Esophagus squamous epithelium (tissue), 4 donors: ENCODE data around the gene IL22RA2.

Experiments
- POLR2A ChIP-seq, 4 donors: fragments of 450-650 bp; IDR thresholded peaks; one replicate each; pipeline ENCODE4 v1.6.1; 2017; ENCODE audit warnings: antibody characterized with exemption in 4 of 4, mild to moderate bottlenecking in 4 of 4, moderate library complexity in 3 of 4
- TF ChIP-seq, protein P1 (sequence below), 6 experiments: fragments of 450-650 bp in 4 of 6; fragments of 200-600 bp in 2 of 6; sonication (generic) in 2 of 6; IDR thresholded peaks; one replicate each; pipeline ENCODE4 v1.5.1; 2016 to 2019; ENCODE audit warnings: antibody characterized with exemption in 6 of 6, mild to moderate bottlenecking in 4 of 6, moderate library complexity in 4 of 6

DNA sequence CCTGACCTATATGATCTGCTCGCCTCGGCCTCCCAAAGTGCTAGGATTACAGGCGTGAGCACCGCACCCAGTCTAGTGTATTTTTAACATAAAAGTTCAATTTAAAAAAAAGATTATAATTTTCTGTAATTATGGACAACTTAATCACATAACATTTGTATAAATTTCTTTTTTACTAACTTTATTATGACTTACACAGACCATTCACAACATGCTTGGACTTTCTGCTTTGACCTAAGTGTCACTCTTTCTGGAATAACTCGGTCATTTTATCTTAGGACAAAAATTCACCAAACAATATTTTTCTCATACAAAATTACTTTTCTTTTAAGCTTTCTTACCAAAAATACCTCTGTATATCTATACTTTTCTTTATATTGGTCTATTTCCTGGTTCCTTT lies 15.4 kb upstream of the IL22RA2 start:
- TF ChIP-seq, protein P1, sequence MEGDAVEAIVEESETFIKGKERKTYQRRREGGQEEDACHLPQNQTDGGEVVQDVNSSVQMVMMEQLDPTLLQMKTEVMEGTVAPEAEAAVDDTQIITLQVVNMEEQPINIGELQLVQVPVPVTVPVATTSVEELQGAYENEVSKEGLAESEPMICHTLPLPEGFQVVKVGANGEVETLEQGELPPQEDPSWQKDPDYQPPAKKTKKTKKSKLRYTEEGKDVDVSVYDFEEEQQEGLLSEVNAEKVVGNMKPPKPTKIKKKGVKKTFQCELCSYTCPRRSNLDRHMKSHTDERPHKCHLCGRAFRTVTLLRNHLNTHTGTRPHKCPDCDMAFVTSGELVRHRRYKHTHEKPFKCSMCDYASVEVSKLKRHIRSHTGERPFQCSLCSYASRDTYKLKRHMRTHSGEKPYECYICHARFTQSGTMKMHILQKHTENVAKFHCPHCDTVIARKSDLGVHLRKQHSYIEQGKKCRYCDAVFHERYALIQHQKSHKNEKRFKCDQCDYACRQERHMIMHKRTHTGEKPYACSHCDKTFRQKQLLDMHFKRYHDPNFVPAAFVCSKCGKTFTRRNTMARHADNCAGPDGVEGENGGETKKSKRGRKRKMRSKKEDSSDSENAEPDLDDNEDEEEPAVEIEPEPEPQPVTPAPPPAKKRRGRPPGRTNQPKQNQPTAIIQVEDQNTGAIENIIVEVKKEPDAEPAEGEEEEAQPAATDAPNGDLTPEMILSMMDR (IDR thresholded peaks at IDR 0.05): no peak
- TF ChIP-seq POLR2A (IDR thresholded peaks at IDR 0.05): no peak
